Small intestine (tissue), 7 donors: ENCODE measurements around the gene ZGRF1. TPM values are rescaled to one million over a fixed set of nuclear protein-coding genes. Genes with fewer than 3 reads are reported as not detected.
A peak's percentile ranks its signal among the peaks of the same experiment; 100 is the strongest.
"Not testable (repeated sequence)": the region's sequence is repeated elsewhere in the genome, so short reads cannot be mapped to it uniquely, and the experiment has no call there.

ENCODE experiments used
- DNase-seq, 2 donors: peaks; one replicate each; pipeline versions ENCODE4 v3.0.0 to v3.0.0-alpha.2; 2013
- FAIRE-seq: peaks from 2 replicates; lab custom pipeline; 2012; peaks lifted over from hg19 to GRCh38; lab: Jason Lieb, UNC
- H3K27ac ChIP-seq, 3 donors: one replicate each; pipeline ENCODE4 v1.5.1; 2013; ENCODE audit warnings: low read length in 2 of 3, mild to moderate bottlenecking in 2 of 3, control low read depth in 1 of 3, inconsistent platforms in 1 of 3, low read depth in 1 of 3, moderate library complexity in 1 of 3
- H3K27me3 ChIP-seq, 3 donors: one replicate each; pipeline ENCODE4 v1.6.1; 2013; ENCODE audit warnings: low read length in 3 of 3, inconsistent platforms in 1 of 3; ENCODE audit not compliant: control insufficient read depth in 3 of 3, insufficient read depth in 3 of 3
- H3K36me3 ChIP-seq, 3 donors: one replicate each; pipeline ENCODE4 v1.6.1; 2013; ENCODE audit warnings: low read length in 3 of 3, inconsistent platforms in 1 of 3, low read depth in 1 of 3, mild to moderate bottlenecking in 1 of 3, moderate library complexity in 1 of 3; ENCODE audit not compliant: control insufficient read depth in 3 of 3, insufficient read depth in 2 of 3
- H3K4me1 ChIP-seq, 3 donors: one replicate each; pipeline ENCODE4 v1.6.1; 2013; ENCODE audit warnings: low read length in 2 of 3, inconsistent platforms in 1 of 3, low read depth in 1 of 3, mild to moderate bottlenecking in 1 of 3, moderate library complexity in 1 of 3; ENCODE audit not compliant: control insufficient read depth in 3 of 3, insufficient read depth in 2 of 3
- H3K4me3 ChIP-seq, 3 donors: one replicate each; pipeline ENCODE4 v1.5.1; 2013; ENCODE audit warnings: low read length in 3 of 3, control low read depth in 1 of 3, inconsistent platforms in 1 of 3, low read depth in 1 of 3, mild to moderate bottlenecking in 1 of 3, moderate library complexity in 1 of 3
- H3K9me3 ChIP-seq, 2 donors: one replicate each; pipeline ENCODE4 v1.6.1; 2013; ENCODE audit warnings: low read depth in 1 of 2, low read length in 1 of 2; ENCODE audit not compliant: control insufficient read depth in 2 of 2, insufficient read depth in 1 of 2
- WGBS, 3 donors: extraction: QIAGEN DNeasy Blood & Tissue Kit; methylation state at CpG; one replicate each; pipeline ENCODE4 v1.1.7; 2013; 5-methylcytosine and 5-hydroxymethylcytosine counted together
- polyA plus RNA-seq, 4 donors: library from polyadenylated mRNA; stranded (reverse) in 3 of 4; unstranded in 1 of 4; fragments of 200-250 nt in 3 of 4; fragments of 120-200 nt in 1 of 4; gene quantifications; one replicate each; pipeline versions ENCODE4 v1.2.1 to v1.2.3, GENCODE V29; 2013
- donor health status: healthy with polysubstance abuse.
- donor health status: control.
- donor health status: control.
- donor health status: Bipolar disorder and iron deficiency.
- donor health status: healthy.

The ZGRF1 gene
- polyA plus RNA-seq, 4 donors, result 1.3 to 7.1 (median 2.0) TPM

DNA sequence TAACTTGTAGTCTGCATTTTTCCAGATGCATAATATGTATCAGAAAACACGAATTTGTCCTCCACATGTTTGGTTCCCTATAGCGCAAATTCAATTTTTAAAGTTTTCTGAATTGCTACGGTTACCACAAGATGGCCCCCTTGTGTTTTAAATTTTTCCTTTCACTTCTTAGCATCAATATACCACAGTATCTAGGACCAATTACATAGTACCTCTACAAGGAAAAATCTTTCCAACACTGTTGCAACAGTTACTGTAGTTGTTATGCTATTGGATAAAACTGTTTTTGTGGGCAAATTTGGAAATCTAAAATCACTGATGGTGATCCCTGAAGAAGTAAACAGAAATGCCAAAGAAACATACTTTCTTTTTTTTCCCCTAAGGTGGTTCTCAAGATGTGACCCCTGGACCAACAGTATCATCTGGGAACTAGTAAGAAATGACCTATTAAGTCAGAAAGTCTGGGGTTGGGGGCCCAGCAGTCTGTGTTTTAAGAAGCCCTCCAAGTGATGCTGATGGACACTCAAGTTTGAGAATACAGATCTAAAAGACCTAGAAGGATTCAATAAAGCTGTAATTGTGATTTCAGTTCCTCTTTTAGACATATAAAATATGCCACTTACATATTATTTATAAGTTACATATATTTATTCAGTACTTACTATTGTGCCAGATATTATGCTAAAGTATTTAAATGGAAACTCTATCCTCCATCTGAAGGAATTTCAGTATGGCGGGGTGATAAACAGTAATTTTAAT lies 3.1 kb downstream of the ZGRF1 start:
- FAIRE-seq, result no peak
- H3K27ac ChIP-seq, result no peak overlapping the region
- 32 to 44% (median 36%) methylated on average over 4 of the region's 4 CpGs for WGBS, 3 donors
- H3K27me3 ChIP-seq, result no peaks in the 10 kb centered on the region
- no peak overlapping the region for H3K4me3 ChIP-seq
- peaks cover 0 to 10% (median 0%) of the 10 kb centered on the region in 3 donors for H3K36me3 ChIP-seq
- peak; percentile 10 to 27 for DNase-seq
- no peaks in the 10 kb centered on the region for H3K9me3 ChIP-seq
- H3K4me1 ChIP-seq, result peaks cover 0 to 7% (median 5%) of the 10 kb centered on the region in 3 donors

DNA sequence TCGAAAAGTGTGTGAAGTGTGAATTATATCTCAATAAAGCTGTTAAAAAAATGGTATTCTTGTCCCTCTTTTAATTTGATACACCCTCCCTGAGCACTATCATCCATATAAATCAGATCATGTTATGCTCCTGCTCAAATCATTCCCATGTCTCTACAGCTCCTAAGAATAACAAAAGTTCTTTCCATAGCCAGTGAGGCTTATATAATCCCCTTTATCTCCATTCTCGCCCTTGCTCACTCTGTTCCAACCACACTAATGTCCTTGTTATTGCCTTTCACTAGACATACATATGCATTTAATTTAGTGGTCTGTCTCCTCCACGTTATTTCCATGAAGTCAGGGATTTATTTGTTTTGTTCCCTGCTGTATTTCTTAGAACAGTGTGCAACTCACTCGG lies 10.5 kb downstream of the ZGRF1 start:
- Histone ChIP-seq H3K9me3 (no peaks in the 10 kb centered on the region), H3K27me3 (no peaks in the 10 kb centered on the region), H3K4me1 (no peaks in the 10 kb centered on the region), H3K36me3 (peaks cover 0 to 9% (median 0%) of the 10 kb centered on the region in 3 donors), H3K4me3 (no peak overlapping the region), H3K27ac (no peak overlapping the region)
- DNase-seq (no peak), FAIRE-seq (no peak)
- 92 to 94% (median 94%) methylated on average over 4 of the region's 4 CpGs for WGBS, 3 donors

DNA sequence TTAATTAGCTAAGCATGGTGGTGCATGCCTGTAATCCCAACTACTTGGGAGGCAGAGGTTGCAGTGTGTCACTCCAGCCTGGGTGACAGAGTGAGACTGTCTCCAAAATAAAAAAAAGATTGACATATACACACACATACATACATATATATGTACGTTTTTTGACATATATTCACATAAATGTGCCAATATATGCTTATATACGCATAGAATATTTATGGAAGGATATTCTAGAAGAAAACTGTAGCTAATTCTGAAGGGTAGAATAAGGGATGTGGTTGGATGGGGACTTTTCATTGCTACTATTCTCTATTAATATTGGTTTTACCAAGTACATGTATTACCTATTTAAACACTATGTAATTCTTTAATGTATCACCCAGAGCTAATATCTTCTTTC lies 19.7 kb downstream of the ZGRF1 start:
- FAIRE-seq, result no peak
- Histone ChIP-seq H3K36me3 (peaks cover 0 to 3% (median 0%) of the 10 kb centered on the region in 3 donors), H3K4me1 (no peaks in the 10 kb centered on the region), H3K27me3 (no peaks in the 10 kb centered on the region), H3K4me3 (no peak overlapping the region), H3K9me3 (no peaks in the 10 kb centered on the region), H3K27ac (no peak overlapping the region)
- 91 to 97% (median 92%) methylated on average over 2 of the region's 2 CpGs for WGBS, 3 donors
- DNase-seq, result no peak

DNA sequence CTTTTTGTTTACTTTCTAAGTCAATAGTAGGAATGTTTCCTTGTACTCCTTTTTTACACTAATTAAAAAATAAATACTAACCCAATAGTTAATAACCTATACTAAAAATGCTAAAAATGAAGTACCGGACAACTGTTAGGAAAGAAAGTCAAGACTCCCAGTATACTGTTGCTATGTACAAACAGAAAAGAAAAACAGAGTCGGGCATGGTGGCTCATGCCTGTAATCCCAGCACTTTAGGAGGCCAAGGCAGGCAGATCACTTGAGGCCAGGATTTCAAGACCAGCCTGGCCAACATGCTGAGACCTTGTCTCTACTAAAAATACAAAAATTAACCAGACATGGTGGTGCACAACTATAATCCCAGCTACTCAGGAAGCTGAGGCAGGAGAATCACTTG lies 23.9 kb downstream of the ZGRF1 start:
- 78 to 79% (median 78%) methylated on average over 2 of the region's 2 CpGs for WGBS, 3 donors
- H3K9me3 ChIP-seq, H3K27ac ChIP-seq, H3K4me1 ChIP-seq, H3K36me3 ChIP-seq, FAIRE-seq, H3K4me3 ChIP-seq, DNase-seq, H3K27me3 ChIP-seq: not testable (repeated sequence)

DNA sequence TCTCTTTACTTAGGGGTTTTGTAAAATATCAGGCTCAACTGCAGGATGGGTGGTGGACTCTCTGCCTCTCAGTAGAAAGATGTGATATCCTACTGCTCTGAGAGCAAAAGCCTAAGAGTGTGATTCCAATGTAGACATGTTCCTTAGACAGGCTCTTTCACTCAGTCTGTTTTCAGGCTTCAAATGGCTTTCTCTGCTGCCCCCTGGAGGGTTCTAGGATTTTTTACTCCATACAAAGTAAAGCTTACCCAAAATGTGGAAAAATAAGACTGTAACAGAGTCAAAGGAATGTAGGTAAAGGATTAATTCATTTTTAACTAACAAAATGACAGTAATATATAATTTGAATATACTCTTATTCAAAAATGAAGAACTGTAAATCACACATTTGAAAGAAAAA lies 32.1 kb downstream of the ZGRF1 start:
- Histone ChIP-seq H3K9me3 (no peaks in the 10 kb centered on the region), H3K36me3 (peaks cover 0 to 11% (median 0%) of the 10 kb centered on the region in 3 donors), H3K27ac (no peak overlapping the region), H3K4me1 (no peaks in the 10 kb centered on the region), H3K4me3 (no peak overlapping the region), H3K27me3 (no peaks in the 10 kb centered on the region)
- DNase-seq (peak; percentile 37 to 54), FAIRE-seq (no peak)

DNA sequence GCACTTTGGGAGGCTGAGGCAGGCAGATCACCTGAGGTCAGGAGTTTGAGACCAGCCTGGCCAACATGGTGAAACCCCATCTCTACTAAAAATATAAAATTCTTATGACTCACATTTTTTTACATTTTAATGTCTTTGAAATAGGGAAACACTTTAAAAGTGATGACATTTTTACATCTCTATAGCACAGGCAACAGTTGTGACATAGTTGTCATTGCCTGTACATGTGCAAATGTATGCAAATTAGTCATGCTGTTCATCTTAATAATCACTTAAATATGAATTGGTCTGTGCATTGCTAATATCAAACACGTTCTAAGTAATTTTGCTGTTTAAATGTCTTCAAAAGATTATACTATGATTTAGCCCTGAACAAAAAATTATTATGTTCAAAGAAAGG lies 41.7 kb downstream of the ZGRF1 start:
- DNase-seq, result no peak
- no peak overlapping the region for H3K4me3 ChIP-seq
- no peaks in the 10 kb centered on the region for H3K4me1 ChIP-seq
- H3K27me3 ChIP-seq, result no peaks in the 10 kb centered on the region
- WGBS, 3 donors, result 94 to 96% (median 95%) methylated on average over 1 of the region's 1 CpG
- FAIRE-seq, result no peak
- H3K36me3 ChIP-seq, result peaks cover 0 to 6% (median 0%) of the 10 kb centered on the region in 3 donors
- H3K9me3 ChIP-seq, result peaks cover 0 to 5% of the 10 kb centered on the region in 2 donors
- H3K27ac ChIP-seq, result no peak overlapping the region

DNA sequence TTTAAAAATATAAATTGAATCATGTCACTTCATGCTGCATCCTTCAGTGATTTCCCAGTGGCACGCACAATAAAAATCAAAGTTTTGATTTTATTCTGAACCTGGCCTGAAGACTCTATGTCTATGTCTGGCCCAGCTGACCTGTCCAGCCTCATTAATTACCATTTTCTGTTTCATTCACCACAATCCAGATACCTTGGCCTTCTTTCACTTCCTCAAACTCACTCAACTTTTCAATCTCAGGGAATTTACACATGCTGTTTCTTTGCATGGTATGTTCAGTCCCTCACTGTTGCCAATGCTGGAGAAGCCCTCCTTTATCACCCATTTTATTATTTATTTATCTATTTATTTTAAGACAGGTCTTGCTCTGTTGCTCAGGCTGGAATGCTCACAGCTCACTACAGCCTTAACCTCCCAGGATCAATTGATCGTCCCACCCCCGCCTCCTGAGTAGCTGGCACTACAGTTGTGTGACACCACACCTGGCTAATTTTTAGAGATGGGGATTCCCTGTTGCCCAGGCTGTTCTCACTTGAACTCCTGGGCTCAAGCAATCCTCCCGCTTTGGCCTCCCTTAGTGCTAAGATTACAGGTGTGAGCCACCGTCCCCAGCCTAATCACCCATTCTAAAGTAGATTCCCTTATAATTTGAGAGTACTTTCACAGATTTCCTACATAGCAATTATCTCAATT lies 43.1 kb downstream of the ZGRF1 start:
- no peak for DNase-seq
- no peak overlapping the region for H3K4me3 ChIP-seq
- no peak overlapping the region for H3K27ac ChIP-seq
- H3K4me1 ChIP-seq, result no peaks in the 10 kb centered on the region
- peaks cover 0 to 2% (median 0%) of the 10 kb centered on the region in 3 donors for H3K36me3 ChIP-seq
- WGBS, 3 donors, result 90 to 96% (median 96%) methylated on average over 5 of the region's 5 CpGs
- FAIRE-seq, result no peak
- no peaks in the 10 kb centered on the region for H3K27me3 ChIP-seq
- H3K9me3 ChIP-seq, result peaks cover 0 to 5% of the 10 kb centered on the region in 2 donors

DNA sequence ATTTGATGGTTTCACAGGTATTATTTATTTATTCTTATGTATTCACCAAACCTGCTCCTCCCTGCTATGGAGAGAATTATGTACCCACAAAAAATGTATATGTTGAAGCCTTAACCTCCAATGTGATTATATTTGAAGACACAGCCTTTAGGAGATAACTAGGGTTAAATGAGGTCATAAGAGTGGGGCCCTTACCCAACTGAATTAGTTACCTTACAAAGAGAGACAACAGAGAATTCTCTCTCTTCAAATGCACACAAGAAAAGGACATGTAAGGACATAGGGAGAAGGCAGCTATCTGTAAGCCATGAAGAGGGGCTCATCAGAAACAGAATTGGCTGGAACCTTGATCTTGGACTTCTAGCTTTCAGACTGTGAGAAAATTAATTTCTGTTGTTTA lies 44.0 kb downstream of the ZGRF1 start:
- FAIRE-seq (no peak), DNase-seq (no peak)
- H3K27me3 ChIP-seq, result no peaks in the 10 kb centered on the region
- peaks cover 0 to 5% of the 10 kb centered on the region in 2 donors for H3K9me3 ChIP-seq
- H3K4me3 ChIP-seq, result no peak overlapping the region
- peaks cover 0 to 2% (median 0%) of the 10 kb centered on the region in 3 donors for H3K36me3 ChIP-seq
- no peak overlapping the region for H3K27ac ChIP-seq
- no peaks in the 10 kb centered on the region for H3K4me1 ChIP-seq
